ENCODE measurements around the gene ZNF423. TPM values are rescaled to one million over a fixed set of nuclear protein-coding genes. Genes with fewer than 3 reads are reported as not detected.

ZNF423 gene
- total RNA-seq, 4 donors from 2014 or later = 4.1 to 20.2 (median 10.3) TPM

DNA sequence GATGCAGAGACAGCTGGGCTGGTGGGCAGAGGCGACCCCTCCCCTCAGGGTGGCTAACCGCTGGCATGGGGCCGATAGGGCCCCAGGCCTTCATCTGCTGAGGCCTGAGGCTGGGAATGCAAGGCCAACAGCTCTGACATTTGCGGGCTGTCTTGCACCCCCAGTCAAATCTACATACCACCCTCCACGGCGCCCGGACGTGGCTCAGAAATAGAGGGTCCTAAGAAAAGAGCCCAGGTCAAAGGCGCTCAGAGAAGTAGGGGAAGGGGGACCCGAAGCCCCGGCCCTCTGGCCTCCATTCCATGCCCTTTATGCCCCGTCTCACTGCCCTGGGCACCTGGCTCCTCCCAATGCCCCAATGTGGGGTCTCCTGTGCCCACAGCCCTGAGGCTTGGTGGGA is 340.1 kb downstream of the ZNF423 start:
- TF ChIP-seq CTCF (IDR thresholded peaks at IDR 0.05; ENCODE audit: low read depth) = no peak

GRCh38 chr16:49515016-49515565 is 340.8 kb downstream of the ZNF423 start:
- TF ChIP-seq CTCF (IDR thresholded peaks at IDR 0.05; ENCODE audit: low read depth) = no peak

DNA sequence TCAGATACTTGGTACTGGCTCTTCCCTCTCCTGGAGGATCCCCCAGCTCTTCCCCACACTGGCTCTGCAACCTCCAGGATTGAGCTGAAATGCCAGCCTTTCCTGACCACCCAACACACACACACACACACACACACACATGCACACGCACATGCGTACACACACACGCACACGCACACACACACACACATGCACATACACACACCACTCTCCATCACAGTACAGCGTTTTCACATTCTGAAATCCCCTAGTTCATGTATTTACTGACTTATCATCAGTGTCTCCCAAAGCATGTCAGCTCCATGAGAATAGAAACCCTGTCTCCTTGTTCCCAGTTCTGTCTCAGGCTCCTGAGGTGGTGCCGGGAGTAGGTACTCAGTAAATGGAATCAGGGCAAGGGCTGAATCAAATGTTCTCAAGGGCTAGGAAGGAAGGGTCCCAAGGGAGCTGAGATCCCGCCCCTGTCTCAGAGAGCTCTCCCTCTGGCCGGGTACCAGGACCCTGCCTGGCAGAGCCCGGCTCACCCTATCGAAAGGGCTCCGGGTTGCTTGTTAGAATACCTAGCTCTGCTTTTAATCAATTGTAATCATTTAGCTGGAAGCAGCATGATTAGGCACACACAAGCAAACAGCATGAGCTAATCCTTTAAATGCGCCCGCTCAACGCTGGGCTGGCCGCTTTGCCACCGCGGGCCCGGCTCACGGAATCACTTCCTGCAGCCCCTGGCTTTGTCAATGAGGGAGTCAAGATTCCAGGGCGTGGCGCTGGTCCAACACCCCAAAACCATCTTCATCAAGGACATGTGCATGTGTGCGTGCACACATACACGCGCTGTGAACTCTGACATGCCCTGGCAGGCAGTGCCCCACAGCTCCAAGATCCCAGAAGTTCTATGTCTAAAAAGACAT is 341.6 kb downstream of the ZNF423 start:
- TF ChIP-seq CTCF (IDR thresholded peaks at IDR 0.05; ENCODE audit: low read depth) = no peak

- no peak for TF ChIP-seq CTCF (IDR thresholded peaks at IDR 0.05; ENCODE audit: low read depth)
These were observed 342.9 kb downstream of the ZNF423 start for GRCh38 chr16:49513040-49513439.

DNA sequence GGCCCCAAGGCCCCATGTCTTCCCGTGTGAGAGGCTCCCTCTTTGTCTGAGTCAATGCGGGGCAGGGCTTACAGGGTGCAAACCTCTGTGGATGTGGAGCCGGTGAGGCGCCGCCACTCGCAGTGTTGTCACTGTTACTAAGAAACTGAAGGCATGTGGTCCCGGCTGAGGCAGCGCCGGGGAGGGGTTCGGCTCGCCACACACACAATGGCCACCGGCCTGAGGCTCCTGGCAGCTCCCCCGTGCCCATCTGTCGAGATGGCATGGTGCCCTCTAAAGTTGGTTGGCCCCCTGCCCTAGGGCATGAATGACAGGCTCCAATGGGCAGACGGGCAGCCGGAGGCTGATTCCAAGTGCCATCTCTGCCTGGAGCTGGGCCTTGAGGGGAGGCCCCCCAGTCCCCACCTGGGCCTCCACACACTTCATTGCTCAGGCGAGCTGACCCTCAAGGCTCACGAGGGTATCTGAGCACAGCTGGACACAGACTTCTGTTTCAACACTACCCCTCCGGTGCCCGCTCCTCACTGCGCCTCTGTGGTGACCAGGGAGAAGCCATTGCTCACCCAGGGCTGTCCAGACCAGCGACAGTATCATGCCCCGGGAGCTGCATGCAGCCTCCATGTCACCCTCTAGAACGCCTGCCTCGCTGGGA is 345.1 kb downstream of the ZNF423 start:
- no peak for TF ChIP-seq CTCF (IDR thresholded peaks at IDR 0.05; ENCODE audit: low read depth)

DNA sequence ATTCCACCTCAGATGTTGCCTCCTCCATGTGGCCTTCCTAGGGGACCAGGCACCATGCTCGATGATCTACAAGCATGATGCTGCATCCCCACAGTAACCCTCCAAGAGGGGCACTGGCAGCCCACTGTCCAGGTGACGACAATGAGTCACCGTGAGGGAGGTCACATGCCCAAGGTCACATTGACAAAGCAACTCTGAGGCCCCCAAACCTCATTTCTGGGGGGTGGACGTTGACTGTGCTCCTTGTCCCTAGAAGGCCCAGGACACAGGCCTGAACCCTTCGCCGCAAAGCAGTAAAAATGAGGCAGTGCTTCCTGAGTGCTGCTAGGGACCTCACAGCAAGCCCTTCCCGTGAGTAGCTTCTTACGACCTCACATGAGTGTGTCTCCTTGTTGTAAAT is 345.8 kb downstream of the ZNF423 start:
- no peak for TF ChIP-seq CTCF (IDR thresholded peaks at IDR 0.05; ENCODE audit: low read depth)

- TF ChIP-seq CTCF (IDR thresholded peaks at IDR 0.05; ENCODE audit: low read depth) = no peak
These were observed 350.4 kb downstream of the ZNF423 start for GRCh38 chr16:49505556-49505955.

All from subcutaneous adipose tissue (tissue), 4 donors.